Lower leg skin (tissue), 4 donors: ENCODE results near the gene WDR5. TPM values are rescaled to one million over a fixed set of nuclear protein-coding genes. Genes with fewer than 3 reads are reported as not detected.

Experiments used
- DNase-seq, 2 donors: peaks; one replicate each; pipeline ENCODE4 v3.0.0-alpha.2; 2019; ENCODE audit warnings: low spot score in 2 of 2
- H3K4me3 ChIP-seq: fragments of 200-600 bp; sonication (generic); 2 replicates; pipeline ENCODE4 v1.5.1; 2017; ENCODE audit warnings: mild to moderate bottlenecking, low read depth; ENCODE audit not compliant: poor library complexity, severe bottlenecking
- POLR2A ChIP-seq, 2 donors: fragments of 450-650 bp; IDR thresholded peaks; one replicate each; pipeline ENCODE4 v1.6.1; 2016 to 2017; ENCODE audit warnings: antibody characterized with exemption in 2 of 2, mild to moderate bottlenecking in 1 of 2, moderate library complexity in 1 of 2
- WGBS, 2 donors: methylation state at CpG; one replicate each; pipeline ENCODE4 v1.1.5; 2018; 5-methylcytosine and 5-hydroxymethylcytosine counted together
- intact Hi-C: fragments of 100-400 bp; cut with DNase I; formaldehyde crosslinking; loops from one replicate; pipeline ENCODE4 v1.15.0; 2023; ENCODE audit warnings: low total_unique reads
- total RNA-seq, 4 donors: library from RNA; depleted of rRNA; stranded (reverse); fragments of >200 nt; gene quantifications; one replicate each; pipeline ENCODE4 v1.1.0, GENCODE V29; 2016
- TF ChIP-seq, protein P1 (sequence below), 3 donors: fragments of 450-650 bp; IDR thresholded peaks; one replicate each; pipeline ENCODE4 v1.5.1; 2016; ENCODE audit warnings: antibody characterized with exemption in 3 of 3, mild to moderate bottlenecking in 3 of 3, moderate library complexity in 2 of 3

WDR5 gene
- total RNA-seq, 4 donors from 2014 or later: 16.1 to 23.8 (median 19.6) TPM

DNA sequence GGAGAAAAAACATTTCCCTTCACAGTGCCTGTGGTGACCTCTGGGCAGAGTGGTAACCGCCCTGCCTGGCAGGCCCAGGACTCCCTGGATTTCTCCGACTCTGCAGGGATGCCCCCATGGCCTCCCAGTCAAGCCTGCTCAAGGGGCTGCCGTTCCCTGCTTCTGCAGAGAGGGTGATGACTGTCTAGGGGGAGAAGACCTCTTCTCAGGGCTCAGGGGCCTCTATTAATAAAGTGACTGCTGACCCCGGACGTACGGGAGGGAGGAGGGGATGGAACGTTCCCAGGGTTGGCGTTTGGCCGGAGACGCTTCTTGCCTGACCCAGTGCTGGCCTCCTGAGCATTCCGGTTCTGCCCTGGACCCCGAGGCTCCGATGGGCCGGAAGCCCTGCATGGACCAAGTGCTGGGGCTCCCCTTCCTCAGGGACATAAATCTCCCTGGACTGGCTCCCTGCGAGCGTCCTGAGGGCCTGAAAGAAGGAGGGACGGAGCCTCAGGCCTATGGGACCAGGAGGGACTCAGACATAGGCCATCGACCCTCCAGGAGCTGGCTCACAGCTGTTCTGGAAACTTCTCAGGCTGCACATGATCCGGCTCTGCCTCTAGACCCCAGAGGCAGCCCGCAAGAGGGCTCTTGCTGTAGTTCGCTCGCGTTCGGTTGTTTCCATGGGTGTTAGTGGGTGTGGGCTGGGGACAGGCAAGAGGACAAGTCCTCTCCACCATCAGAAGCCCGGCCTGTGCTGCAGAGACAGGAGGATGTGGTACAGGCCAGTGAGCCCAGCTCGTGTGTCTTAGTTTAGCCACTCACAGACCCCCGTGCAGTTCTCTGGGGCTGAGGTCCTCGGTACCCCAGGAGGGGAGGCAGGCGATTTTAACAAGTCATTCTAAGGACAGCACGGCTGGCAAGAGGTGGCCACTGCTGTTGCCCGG is 36.6 kb downstream of the WDR5 start:
- 82 to 84% methylated on average over 21 to 30 of the region's 31 CpGs for WGBS, 2 donors
- intact Hi-C loops: loop anchor here (10.0 kb wide), 3 partner anchors 82 to 572 kb away; no protein-coding TSS in a partner anchor
- TF ChIP-seq, protein P1, sequence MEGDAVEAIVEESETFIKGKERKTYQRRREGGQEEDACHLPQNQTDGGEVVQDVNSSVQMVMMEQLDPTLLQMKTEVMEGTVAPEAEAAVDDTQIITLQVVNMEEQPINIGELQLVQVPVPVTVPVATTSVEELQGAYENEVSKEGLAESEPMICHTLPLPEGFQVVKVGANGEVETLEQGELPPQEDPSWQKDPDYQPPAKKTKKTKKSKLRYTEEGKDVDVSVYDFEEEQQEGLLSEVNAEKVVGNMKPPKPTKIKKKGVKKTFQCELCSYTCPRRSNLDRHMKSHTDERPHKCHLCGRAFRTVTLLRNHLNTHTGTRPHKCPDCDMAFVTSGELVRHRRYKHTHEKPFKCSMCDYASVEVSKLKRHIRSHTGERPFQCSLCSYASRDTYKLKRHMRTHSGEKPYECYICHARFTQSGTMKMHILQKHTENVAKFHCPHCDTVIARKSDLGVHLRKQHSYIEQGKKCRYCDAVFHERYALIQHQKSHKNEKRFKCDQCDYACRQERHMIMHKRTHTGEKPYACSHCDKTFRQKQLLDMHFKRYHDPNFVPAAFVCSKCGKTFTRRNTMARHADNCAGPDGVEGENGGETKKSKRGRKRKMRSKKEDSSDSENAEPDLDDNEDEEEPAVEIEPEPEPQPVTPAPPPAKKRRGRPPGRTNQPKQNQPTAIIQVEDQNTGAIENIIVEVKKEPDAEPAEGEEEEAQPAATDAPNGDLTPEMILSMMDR (IDR thresholded peaks at IDR 0.05): no peak
- no peak for TF ChIP-seq POLR2A (IDR thresholded peaks at IDR 0.05)
- no peak overlapping the region for H3K4me3 ChIP-seq
- DNase-seq: no peak

DNA sequence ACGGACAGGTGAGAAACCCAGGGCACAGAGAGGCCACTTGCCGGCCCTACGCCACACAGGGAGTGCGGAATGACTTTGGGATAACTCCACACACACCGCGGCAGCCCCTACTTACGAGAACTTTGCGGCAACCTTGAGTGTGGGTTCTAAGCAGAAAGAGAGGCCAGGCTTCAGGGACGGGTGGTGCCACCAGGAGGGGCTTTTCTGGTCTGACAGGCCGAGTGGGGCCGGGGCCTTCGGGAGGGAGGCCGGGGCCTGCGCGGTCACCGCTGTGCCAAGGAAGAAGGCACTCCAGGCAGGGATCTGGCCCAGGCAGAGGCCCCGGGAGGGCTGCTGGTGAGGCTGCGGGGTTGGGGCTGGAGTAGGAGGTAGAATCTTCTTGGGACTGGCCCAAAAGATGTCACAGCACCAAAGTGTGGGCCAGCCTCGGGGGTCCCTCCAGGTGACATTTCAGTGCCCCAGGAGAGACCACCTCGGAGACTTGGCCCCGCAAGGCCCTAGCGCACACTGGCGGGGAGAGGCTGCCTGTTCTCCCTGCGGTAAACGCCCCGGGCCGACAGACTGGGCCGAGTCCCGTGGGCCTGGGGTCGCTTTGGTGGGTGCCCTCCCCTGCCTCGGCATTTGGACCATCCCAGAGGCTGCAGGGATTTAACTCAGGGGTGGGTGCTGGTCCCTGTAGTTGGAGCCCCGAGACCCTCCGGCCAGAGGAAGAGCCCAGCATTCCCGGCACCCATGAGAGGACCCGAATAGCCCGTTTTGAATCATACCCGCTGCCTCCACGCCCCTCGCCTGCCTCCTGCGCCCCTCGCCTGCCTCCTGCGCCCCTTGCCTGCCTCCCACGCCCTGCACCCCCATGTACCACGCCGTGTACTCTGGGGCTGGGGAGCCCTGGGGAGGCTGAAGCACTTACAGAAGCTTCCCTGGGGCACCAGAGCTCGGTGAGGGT is 37.5 kb downstream of the WDR5 start:
- 80 to 81% methylated on average over 43 to 44 of the region's 46 CpGs for WGBS, 2 donors
- intact Hi-C loops: loop anchor here (10.0 kb wide), 3 partner anchors 81 to 571 kb away; no protein-coding TSS in a partner anchor
- TF ChIP-seq, protein P1 (IDR thresholded peaks at IDR 0.05): no peak
- no peak for TF ChIP-seq POLR2A (IDR thresholded peaks at IDR 0.05)
- no peak overlapping the region for H3K4me3 ChIP-seq
- no peak for DNase-seq

DNA sequence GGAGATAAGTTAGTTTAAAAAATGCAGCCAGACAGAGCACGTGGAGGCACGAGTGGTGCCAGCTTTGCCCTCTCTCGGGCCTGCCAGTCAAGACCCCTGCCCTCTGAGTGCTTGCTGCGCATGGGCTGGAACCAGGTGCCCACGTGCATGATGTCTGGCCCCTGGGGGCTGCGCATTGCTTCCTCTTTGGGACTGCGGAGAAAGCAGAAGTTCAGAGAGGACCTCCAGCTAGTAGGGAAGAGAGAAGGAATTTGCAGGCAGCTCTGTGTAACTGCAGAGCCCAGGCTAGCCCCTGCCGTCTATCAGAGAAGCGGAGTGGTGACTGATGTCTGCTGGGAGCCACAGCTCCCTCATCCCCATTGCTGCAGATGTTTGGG is 38.2 kb downstream of the WDR5 start:
- WGBS, 2 donors: 42 to 49% methylated on average over 9 of the region's 9 CpGs
- TF ChIP-seq, protein P1 (IDR thresholded peaks at IDR 0.05): no peak
- TF ChIP-seq POLR2A (IDR thresholded peaks at IDR 0.05): no peak
- intact Hi-C loops: loop anchor here (10.0 kb wide), 3 partner anchors 81 to 571 kb away; no protein-coding TSS in a partner anchor
- no peak for DNase-seq
- H3K4me3 ChIP-seq: no peak overlapping the region

DNA sequence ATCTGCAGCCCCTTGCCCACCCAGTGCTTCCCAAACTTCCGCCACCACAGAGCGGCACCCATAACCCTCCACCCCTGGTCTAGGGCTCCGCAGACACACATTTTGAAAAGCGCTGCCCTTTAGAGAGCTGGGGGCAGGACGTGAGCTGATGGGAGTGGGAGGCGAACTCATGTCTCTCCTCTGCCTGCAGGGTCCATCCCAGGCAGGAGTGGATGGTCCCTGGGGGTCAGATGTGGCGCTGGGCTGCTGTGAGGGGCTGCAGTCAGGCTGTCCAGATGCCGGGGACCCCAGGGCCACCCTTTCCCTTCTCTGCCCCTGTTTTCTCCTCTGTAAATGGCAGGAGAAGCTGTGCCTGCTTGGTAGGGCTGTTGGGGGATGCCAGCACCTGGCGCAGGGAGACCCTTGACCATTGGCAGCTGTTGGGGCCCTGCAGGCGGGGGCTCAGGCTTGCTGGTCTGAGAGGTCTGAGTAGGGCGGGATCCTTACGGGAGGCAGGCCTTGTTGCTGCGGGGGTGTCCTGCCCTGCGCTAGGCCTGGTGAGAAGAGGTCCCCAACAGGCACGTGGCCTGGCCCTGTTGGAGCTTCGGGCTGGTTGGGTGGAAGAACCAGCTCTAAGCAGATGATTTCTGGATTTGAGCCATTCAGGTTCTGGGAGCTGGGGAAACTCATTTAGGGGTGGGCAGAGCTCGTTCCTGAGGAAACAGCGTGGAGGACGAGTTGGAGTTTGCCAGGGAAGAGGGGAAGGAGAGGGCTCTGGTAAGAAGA is 38.8 kb downstream of the WDR5 start:
- DNase-seq: no peak
- no peak overlapping the region for H3K4me3 ChIP-seq
- intact Hi-C loops: loop anchor here (10.0 kb wide), 3 partner anchors 80 to 570 kb away; no protein-coding TSS in a partner anchor
- 74 to 76% methylated on average over 19 of the region's 19 CpGs for WGBS, 2 donors
- TF ChIP-seq, protein P1 (IDR thresholded peaks at IDR 0.05): no peak
- no peak for TF ChIP-seq POLR2A (IDR thresholded peaks at IDR 0.05)

DNA sequence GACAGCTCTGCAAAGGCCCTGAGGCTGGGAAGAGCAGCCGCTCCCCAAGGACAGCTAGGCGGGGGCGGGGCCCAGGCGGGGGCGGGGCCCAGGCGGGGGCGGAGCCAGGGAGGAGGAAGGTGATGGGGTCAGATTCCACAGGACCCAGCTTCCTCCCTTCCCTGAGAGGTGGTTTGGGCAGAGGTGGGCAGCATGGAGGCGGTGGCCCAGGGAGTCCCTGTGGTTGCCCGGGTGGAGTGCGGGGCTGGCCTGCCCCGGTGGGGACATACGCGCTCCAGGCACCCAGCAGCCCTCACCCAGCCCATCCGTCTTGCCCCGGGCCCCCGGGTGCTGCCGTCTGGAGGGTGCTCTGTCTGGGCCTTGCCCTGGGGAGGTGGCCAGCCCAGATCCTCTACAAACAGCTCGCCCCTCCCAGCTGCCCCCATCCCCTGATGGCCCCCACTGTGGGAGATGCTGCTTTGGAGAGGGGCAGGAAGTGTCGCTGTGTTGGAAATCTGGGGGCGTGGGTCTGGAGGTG is 39.5 kb downstream of the WDR5 start:
- 40 to 55% methylated on average over 11 to 18 of the region's 20 CpGs for WGBS, 2 donors
- no peak for TF ChIP-seq POLR2A (IDR thresholded peaks at IDR 0.05)
- TF ChIP-seq, protein P1 (IDR thresholded peaks at IDR 0.05): no peak
- H3K4me3 ChIP-seq: no peak overlapping the region
- intact Hi-C loops: loop anchor here (10.0 kb wide), 3 partner anchors 79 to 569 kb away; no protein-coding TSS in a partner anchor
- DNase-seq: no peak
